Inferior parietal cortex (tissue), 1 donor: ENCODE results near the gene SCRN1.

ENCODE experiments used
- DNase-seq: peaks from one replicate; pipeline ENCODE4 v3.0.0-alpha.2; 2016; ENCODE audit errors: extremely low spot score

Gene SCRN1

DNA sequence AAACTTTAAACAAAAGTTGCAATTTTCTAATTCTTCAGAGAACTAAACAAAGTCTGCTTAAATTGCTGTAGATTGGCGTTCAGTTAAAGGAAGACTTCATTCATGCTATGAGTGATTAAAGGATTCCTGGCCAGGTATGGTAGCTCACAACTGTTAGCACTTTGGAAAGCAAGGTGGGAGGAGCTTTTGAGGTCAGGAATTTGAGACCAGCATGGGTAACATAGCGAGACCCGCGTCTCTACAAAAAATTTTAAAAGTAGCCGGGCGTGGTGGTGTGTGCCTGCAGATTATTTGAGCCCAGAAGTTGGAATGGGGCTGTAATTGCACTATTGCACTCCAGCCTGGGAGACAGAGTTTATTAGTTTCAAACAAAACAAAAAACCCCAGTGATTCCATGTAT is 13.5 kb upstream of the SCRN1 start:
- no peak for DNase-seq

GRCh38 chr7:30001998-30002397 is 12.4 kb upstream of the SCRN1 start:
- no peak for DNase-seq

DNA sequence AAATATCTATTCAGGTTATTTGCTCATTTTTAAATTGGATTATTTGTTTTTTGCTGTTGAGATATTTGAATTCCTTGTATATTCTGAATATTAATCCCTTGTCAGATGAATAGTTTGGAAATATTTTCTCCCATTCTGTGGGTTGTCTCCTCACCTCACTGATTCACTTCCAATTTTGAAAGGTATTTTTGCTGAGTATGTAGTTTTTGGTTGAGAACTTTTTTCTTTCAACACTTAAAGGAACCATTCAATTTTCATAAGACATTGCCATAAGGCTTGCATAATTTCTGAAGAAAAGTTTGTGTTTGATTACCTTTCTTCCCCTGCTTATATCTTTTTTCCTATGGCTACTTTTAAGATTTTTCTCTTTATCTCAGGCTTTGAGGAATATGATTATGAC is 8.9 kb upstream of the SCRN1 start:
- DNase-seq, result no peak

DNA sequence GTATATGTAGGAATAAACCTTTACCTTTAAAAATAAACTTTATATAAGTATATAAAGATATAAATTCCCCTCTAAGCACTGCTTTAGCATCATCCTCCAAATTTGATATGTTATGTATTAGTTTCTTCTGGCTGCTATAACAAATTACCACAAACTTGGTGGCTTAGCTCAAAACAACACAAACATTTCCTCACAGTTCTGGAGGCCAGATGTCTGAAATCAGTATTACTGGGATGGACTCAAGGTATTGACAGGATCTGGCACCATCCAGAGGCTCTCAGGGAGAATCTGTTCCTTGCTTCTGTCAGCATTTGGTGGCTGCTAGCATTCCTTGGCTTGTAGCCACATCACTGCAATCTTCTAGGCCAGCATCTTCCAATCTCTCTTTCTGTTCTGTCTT is 6.7 kb upstream of the SCRN1 start:
- no peak for DNase-seq

- no peak for DNase-seq
These were observed 6.1 kb upstream of the SCRN1 start for GRCh38 chr7:29995652-29996051.

GRCh38 chr7:29993140-29993539 is 3.5 kb upstream of the SCRN1 start:
- DNase-seq, result no peak

GRCh38 chr7:29991937-29992336 is 2.3 kb upstream of the SCRN1 start:
- DNase-seq, result no peak

GRCh38 chr7:29990931-29991330 is 1.3 kb upstream of the SCRN1 start:
- no peak for DNase-seq

GRCh38 chr7:29988424-29989256 is 961 bp downstream of the SCRN1 start:
- peak; percentile 67 for DNase-seq

DNA sequence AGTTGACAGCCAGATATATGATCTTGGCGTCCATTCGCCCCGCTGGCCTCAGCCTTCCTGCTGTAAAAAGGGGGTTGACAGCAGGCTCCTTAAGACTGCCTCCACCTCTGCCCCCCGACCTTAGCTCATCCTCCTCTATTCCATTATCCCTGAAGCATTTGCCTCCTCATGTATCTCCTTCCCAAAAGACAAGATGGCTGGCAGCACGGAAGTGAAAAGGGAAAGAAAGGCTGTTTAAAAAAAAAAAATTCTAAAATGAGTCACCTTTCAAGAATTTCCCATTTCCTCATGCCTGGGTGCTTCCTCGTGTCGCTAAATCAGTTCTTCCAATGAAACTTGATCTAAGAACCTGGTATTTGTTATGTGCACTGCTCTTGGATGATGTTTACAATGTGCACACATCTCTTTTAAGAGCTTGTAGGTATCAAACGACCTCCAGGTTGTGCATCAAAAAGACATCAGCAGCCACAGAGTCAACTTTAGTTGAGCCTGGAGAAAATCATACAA is 1.7 kb downstream of the SCRN1 start:
- DNase-seq, result no peak

- no peak for DNase-seq
These were observed 2.5 kb downstream of the SCRN1 start for GRCh38 chr7:29987083-29987482.

DNA sequence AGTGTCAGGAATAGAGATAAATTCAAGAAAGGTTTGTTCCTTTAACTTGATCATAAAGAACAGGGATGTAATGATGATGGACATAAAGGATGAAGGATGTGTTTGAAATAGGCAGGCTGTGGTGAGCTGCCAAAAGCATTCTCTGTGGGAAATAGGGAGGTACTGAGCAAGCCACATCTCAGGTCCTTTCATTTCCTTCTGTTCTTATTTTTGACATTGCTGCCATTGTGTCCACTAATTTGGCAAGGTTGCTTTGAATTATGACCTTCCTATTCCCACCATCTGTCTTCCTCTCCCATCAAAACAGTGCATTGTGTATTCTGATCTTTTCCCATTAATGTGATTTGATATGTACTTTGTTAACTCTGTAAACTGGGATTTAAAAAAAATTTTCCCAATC is 9.4 kb downstream of the SCRN1 start:
- no peak for DNase-seq

- DNase-seq, result no peak
These were observed 11.5 kb downstream of the SCRN1 start for GRCh38 chr7:29977886-29978651.

GRCh38 chr7:29976673-29977415 is 12.8 kb downstream of the SCRN1 start:
- DNase-seq, result peak; percentile 63

DNA sequence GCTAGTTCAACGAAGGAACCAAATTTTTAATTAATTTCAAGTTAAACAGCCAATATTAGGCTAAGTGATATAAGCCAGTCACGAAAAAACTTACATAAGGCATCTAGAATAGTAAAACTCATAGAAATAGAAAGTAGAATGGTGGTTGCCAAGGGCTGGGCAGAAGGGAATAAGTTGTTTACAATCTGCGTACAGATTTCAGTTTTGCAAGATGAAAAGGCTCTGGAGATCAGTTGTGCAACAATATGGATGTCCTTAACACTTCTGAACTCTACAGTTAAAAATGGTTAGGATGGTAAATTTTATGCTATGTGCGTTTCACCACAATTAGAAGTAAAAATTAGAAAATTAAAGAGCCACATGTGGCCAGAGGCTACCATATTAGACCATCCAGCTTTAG is 13.3 kb downstream of the SCRN1 start:
- no peak for DNase-seq

GRCh38 chr7:29975561-29975960 is 14.0 kb downstream of the SCRN1 start:
- no peak for DNase-seq

DNA sequence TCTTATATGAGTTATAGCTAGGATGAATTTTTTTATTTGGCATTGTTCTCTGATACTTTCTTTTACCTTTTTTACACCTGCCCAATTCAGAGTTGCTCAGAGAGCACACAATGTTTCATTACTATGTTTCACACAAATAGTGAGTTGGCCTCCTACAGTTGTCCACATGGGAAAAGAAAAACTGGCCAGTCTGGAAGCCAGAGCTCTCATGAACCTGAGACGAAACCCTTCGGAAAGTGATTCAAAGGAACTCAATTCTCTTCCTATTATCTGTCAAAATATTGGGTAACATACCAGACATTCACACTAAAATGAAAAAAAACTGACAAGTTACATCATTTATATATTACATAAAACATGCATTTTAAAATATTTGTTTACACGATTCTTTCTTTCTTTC is 15.3 kb downstream of the SCRN1 start:
- no peak for DNase-seq

GRCh38 chr7:29972315-29972669 is 17.3 kb downstream of the SCRN1 start:
- DNase-seq, result no peak

DNA sequence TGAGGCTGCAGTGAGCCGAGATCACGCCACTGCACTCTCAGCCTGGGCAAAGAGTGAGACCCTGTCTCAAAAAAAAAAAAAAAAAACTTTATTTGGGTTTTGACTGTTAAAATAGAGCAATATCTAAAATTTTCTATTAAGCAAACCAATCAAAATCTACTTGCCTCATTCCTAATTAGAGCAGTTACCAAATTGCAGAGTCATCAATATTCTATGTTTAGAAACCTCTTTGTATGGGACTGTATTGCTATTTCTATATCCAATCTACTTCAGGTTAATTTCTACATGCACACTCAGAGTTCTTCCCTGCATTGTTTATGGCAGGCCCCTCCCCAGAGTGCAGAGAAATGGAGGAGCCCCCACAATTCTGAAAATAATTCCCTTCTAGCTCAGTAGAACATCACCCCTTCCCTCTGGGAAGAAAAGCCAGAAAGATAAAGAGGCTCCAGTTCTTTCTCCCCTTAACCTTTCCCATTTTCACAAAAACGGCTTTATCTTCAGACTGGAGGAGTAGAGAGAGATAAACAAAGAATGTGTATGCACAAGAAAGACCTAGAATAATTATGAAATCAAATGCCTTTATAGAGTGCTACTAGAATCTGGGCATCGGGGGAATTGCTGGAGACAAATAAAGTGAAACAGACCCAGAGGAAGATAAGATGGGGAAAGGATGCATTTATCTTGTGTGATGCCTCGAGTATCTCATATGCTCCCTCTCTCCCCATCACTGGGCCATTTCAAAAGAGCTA is 17.9 kb downstream of the SCRN1 start:
- no peak for DNase-seq

GRCh38 chr7:29970158-29970557 is 19.4 kb downstream of the SCRN1 start:
- no peak for DNase-seq

- no peak for DNase-seq
These were observed 19.9 kb downstream of the SCRN1 start for GRCh38 chr7:29969738-29970137.
